GM23248 (cell line): ENCODE results near the gene NANS. TPM values are rescaled to one million over a fixed set of nuclear protein-coding genes. Genes with fewer than 3 reads are reported as not detected.

Experiments used
- DNase-seq: peaks from one replicate; pipeline ENCODE4 v3.0.0-alpha.2; 2015
- H2AFZ ChIP-seq: fragments of 200-600 bp; sonication (generic); 2 replicates; pipeline ENCODE4 v1.6.1; 2016; ENCODE audit warnings: antibody characterized with exemption
- H3F3A ChIP-seq: fragments of 200-600 bp; sonication (generic); 2 replicates; pipeline ENCODE4 v1.6.1; 2016; ENCODE audit warnings: mild to moderate bottlenecking, antibody characterized with exemption, mixed run types; ENCODE audit not compliant: insufficient read depth
- H3K27ac ChIP-seq: fragments of 200-600 bp; sonication (generic); 2 replicates; pipeline ENCODE4 v1.5.1; 2016; ENCODE audit warnings: mild to moderate bottlenecking
- H3K27me3 ChIP-seq: fragments of 200-600 bp; sonication (generic); replicated peaks from 2 replicates; pipeline ENCODE4 v1.6.1; 2016; ENCODE audit warnings: mild to moderate bottlenecking; ENCODE audit not compliant: insufficient read depth
- H3K36me3 ChIP-seq: fragments of 200-600 bp; sonication (generic); 2 replicates; pipeline ENCODE4 v1.6.1; 2016; ENCODE audit warnings: low read depth, mild to moderate bottlenecking
- H3K4me1 ChIP-seq: fragments of 200-600 bp; sonication (generic); 2 replicates; pipeline ENCODE4 v1.6.1; 2016; ENCODE audit warnings: mild to moderate bottlenecking; ENCODE audit not compliant: insufficient read depth
- H3K4me2 ChIP-seq: fragments of 200-600 bp; sonication (generic); one replicate; pipeline ENCODE4 v1.6.1; 2016; ENCODE audit warnings: mild to moderate bottlenecking; ENCODE audit not compliant: unreplicated experiment
- H3K4me3 ChIP-seq: fragments of 200-600 bp; sonication (generic); 2 replicates; pipeline ENCODE4 v1.5.1; 2016; ENCODE audit warnings: mild to moderate bottlenecking
- H3K79me2 ChIP-seq: fragments of 200-600 bp; sonication (generic); 2 replicates; pipeline ENCODE4 v1.6.1; 2016; ENCODE audit warnings: mild to moderate bottlenecking; ENCODE audit not compliant: insufficient read depth
- H3K9ac ChIP-seq: fragments of 200-600 bp; sonication (generic); 2 replicates; pipeline ENCODE4 v1.6.1; 2016; ENCODE audit warnings: mild to moderate bottlenecking
- H3K9me2 ChIP-seq: fragments of 200-600 bp; sonication (generic); 2 replicates; pipeline ENCODE4 v1.6.1; 2016; ENCODE audit warnings: mixed run types, mild to moderate bottlenecking, moderate library complexity; ENCODE audit not compliant: insufficient read depth
- H3K9me3 ChIP-seq: fragments of 200-600 bp; sonication (generic); one replicate; pipeline ENCODE4 v1.6.1; 2017; ENCODE audit warnings: low read depth
- H4K20me1 ChIP-seq: fragments of 200-600 bp; sonication (generic); 2 replicates; pipeline ENCODE4 v1.6.0; 2016; ENCODE audit not compliant: insufficient read depth
- EZH2 ChIP-seq: fragments of 200-600 bp; sonication (generic); IDR thresholded peaks from 2 replicates; pipeline ENCODE4 v1.6.1; 2018; ENCODE audit warnings: antibody characterized with exemption, mild to moderate bottlenecking; ENCODE audit not compliant: insufficient read depth, poor library complexity, severe bottlenecking
- EZH2phosphoT487 ChIP-seq: fragments of 200-600 bp; sonication (generic); IDR thresholded peaks from 2 replicates; pipeline ENCODE4 v1.6.1; 2018; ENCODE audit warnings: antibody characterized with exemption, moderate library complexity, mild to moderate bottlenecking, low read depth; ENCODE audit not compliant: insufficient read depth
- WGBS, 2 experiments: methylation state at CpG; one replicate each; pipeline ENCODE4 v1.1.6; 2015 to 2017; ENCODE audit warnings: low lambda C conversion rate in 2 of 2, low coverage in 1 of 2; ENCODE audit errors: missing lambda C conversion rate in 2 of 2; 5-methylcytosine and 5-hydroxymethylcytosine counted together
- in situ Hi-C: fragments of 300-500 bp; cut with MboI; formaldehyde crosslinking; loops from 2 replicates; pipeline ENCODE4 v1.15.0; 2020
- polyA plus RNA-seq: library from polyadenylated mRNA; unstranded; fragments of >200 nt; fragmentation: Nextera tagmentation; extraction: Ambion mirVana; gene quantifications from 2 replicates; pipeline ENCODE4 v1.2.1, GENCODE V29; 2016
- total RNA-seq: library from RNA; depleted of rRNA; stranded (reverse); fragments of >200 nt; shearing (Covaris generic); gene quantifications from 2 replicates; pipeline ENCODE4 v1.2.3, GENCODE V29; 2014

Gene NANS
- total and polyA plus RNA-seq, 2 experiments from 2014 or later, result 80.8 to 128 TPM

DNA sequence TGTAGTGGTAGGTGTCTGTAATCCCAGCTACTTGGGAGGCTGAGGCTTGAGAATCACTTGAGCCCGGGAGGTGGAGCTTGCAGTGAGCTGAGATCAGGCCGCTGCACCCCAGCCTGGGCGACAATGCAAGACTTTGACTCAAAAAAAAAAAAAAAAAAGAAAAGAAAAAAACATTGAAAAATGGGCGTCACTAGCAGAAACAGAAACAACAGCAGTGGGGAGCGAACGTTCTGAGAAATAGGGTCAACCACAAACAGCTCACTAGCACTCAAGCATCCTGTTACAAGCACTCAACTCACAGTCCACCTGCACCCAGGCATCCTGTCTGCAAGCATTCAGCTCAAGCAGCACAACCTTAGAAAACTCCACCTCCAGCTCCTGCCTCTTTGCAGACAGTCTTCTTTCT lies 45.3 kb downstream of the NANS start:
- H3K4me3 ChIP-seq, result no peak overlapping the region
- no peaks in the 10 kb centered on the region for H3F3A ChIP-seq
- no peak overlapping the region for H3K9ac ChIP-seq
- H3K9me2 ChIP-seq, result no peaks in the 10 kb centered on the region
- DNase-seq, result no peak
- no peaks in the 10 kb centered on the region for H3K4me1 ChIP-seq
- no peak overlapping the region for H3K4me2 ChIP-seq
- no peak overlapping the region for H2AFZ ChIP-seq
- 83 to 84% methylated on average over 6 of the region's 6 CpGs for WGBS, 2 experiments
- in situ Hi-C loops, result no loop called here
- H3K36me3 ChIP-seq, result no peaks in the 10 kb centered on the region
- no peaks in the 10 kb centered on the region for H3K79me2 ChIP-seq
- no peaks in the 10 kb centered on the region for H3K9me3 ChIP-seq
- H4K20me1 ChIP-seq, result no peaks in the 10 kb centered on the region
- H3K27ac ChIP-seq, result no peak overlapping the region
- H3K27me3 ChIP-seq, result no peaks in the 10 kb centered on the region
- TF ChIP-seq EZH2phosphoT487, result no peak
- no peak for TF ChIP-seq EZH2

DNA sequence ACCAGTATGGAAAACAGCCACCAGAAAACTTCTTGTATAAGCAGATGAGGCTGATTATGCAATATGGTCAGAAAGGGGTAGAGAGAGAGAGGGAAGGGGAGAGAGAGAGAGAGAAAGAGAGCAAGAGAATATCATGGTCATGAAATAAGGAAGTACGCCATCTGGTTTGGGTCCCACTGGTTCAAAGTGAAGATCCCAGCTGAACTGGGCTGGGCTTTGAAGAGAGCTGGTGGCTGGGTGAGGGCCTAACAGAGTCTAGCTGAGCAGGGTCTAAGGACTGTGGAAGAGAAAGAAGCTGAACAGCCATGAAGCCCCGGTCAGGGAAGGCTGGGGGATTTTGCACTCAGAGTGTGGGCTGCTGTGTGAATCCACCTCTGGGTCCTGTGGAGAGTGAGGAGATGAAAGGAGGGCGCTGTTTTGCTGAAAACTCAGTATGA lies 47.9 kb downstream of the NANS start:
- H3K27ac ChIP-seq, result no peak overlapping the region
- no peaks in the 10 kb centered on the region for H3F3A ChIP-seq
- H3K4me3 ChIP-seq, result no peak overlapping the region
- H3K36me3 ChIP-seq, result no peaks in the 10 kb centered on the region
- H3K9me3 ChIP-seq, result no peaks in the 10 kb centered on the region
- H3K9me2 ChIP-seq, result no peaks in the 10 kb centered on the region
- in situ Hi-C loops, result no loop called here
- no peak overlapping the region for H2AFZ ChIP-seq
- H3K4me2 ChIP-seq, result no peak overlapping the region
- no peak for TF ChIP-seq EZH2phosphoT487
- TF ChIP-seq EZH2, result no peak
- no peak overlapping the region for H3K9ac ChIP-seq
- H3K79me2 ChIP-seq, result no peaks in the 10 kb centered on the region
- H3K4me1 ChIP-seq, result no peaks in the 10 kb centered on the region
- H3K27me3 ChIP-seq, result no peaks in the 10 kb centered on the region
- H4K20me1 ChIP-seq, result no peaks in the 10 kb centered on the region
- whole genome bisulfite sequencing, 2 experiments, result 70 to 72% methylated on average over 3 of the region's 3 CpGs
- DNase-seq, result no peak

DNA sequence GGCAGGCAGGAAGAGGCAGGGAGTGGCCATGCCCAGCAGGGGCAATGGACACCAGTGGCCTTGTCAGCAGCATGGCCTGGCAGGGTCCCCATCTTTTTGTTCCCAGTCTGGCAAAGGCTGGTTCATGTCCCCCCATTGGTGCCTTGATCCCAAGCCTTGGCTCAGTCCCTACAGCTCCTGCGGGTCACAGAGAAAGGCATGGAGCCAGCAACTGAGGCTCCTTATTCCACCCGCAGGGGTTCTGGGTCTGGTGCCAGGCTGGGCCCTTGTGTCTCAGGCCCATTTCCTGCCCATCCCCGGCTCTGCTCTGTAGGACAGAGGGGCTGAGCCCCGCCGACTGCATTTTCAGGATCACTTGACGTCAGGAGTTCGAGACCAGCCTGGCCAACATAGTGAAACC lies 48.5 kb downstream of the NANS start:
- Histone ChIP-seq H3K79me2 (no peaks in the 10 kb centered on the region), H3K4me3 (no peak overlapping the region), H3K4me2 (no peak overlapping the region), H3K9ac (no peak overlapping the region), H3K4me1 (no peaks in the 10 kb centered on the region), H3F3A (no peaks in the 10 kb centered on the region), H4K20me1 (no peaks in the 10 kb centered on the region), H3K36me3 (no peaks in the 10 kb centered on the region), H3K27ac (no peak overlapping the region), H3K9me2 (no peaks in the 10 kb centered on the region), H3K27me3 (no peaks in the 10 kb centered on the region), H3K9me3 (no peaks in the 10 kb centered on the region), H2AFZ (no peak overlapping the region)
- 92 to 93% methylated on average over 7 of the region's 7 CpGs for WGBS, 2 experiments
- TF ChIP-seq EZH2phosphoT487 (no peak), EZH2 (no peak)
- no peak for DNase-seq
- in situ Hi-C loops, result no loop called here

DNA sequence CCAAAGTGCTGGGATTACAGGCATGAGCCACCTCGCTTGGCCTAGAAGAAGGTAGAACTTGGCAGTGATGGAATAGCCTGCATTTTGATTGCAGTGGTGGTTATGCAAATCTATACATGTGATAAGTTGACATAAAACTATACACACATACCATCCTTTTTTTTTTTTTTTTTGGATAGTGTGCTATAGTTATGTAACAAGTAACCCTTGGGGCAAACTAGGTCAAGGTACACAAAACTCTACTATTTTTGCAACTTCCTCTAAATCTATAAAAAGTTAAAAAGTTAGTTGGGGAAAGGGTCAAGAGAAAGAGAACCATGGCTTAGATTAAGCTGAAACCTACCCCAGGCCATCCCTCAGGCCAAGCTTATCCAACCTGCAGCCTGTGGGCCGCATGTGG lies 51.4 kb downstream of the NANS start:
- H3K27ac ChIP-seq, result no peak overlapping the region
- in situ Hi-C loops, result no loop called here
- no peak overlapping the region for H3K4me2 ChIP-seq
- no peaks in the 10 kb centered on the region for H3K9me2 ChIP-seq
- no peaks in the 10 kb centered on the region for H3K27me3 ChIP-seq
- H3K36me3 ChIP-seq, result no peaks in the 10 kb centered on the region
- H3F3A ChIP-seq, result no peaks in the 10 kb centered on the region
- H3K4me3 ChIP-seq, result no peak overlapping the region
- TF ChIP-seq EZH2, result no peak
- TF ChIP-seq EZH2phosphoT487, result no peak
- no peaks in the 10 kb centered on the region for H3K4me1 ChIP-seq
- no peak overlapping the region for H3K9ac ChIP-seq
- no peaks in the 10 kb centered on the region for H3K9me3 ChIP-seq
- no peak for DNase-seq
- no peaks in the 10 kb centered on the region for H3K79me2 ChIP-seq
- WGBS, 2 experiments, result 93 to 98% methylated on average over 2 of the region's 2 CpGs
- H4K20me1 ChIP-seq, result no peaks in the 10 kb centered on the region
- H2AFZ ChIP-seq, result no peak overlapping the region

DNA sequence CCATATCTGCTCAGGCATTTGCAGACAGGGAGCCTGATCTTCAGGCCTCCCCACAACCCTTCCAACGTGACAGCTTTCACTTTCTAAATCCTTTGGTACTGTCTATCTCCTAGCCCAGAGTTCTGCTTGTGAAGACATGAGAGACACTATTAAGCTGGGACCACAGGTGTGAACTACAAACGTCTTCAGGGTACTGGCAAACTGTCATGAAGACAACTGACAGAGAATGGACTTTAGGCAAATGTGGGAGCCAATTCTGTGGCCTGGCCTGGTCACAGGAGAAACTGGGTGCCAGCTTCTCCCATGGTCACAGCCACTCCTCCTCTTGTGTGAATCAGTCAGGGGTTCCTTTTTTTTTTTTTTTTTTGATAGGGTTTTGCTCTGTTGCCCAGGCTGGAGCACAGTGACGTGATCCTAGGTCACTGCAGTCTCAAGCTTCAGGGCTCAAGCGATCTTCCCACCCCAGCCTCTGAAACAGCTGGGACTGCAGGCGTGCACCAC lies 52.0 kb downstream of the NANS start:
- no peaks in the 10 kb centered on the region for H3K36me3 ChIP-seq
- in situ Hi-C loops, result no loop called here
- H3K9me3 ChIP-seq, result no peaks in the 10 kb centered on the region
- H2AFZ ChIP-seq, result no peak overlapping the region
- no peak overlapping the region for H3K4me3 ChIP-seq
- H3K27me3 ChIP-seq, result no peaks in the 10 kb centered on the region
- no peaks in the 10 kb centered on the region for H3K9me2 ChIP-seq
- no peak overlapping the region for H3K9ac ChIP-seq
- TF ChIP-seq EZH2phosphoT487 (no peak), EZH2 (no peak)
- no peak overlapping the region for H3K4me2 ChIP-seq
- H3K27ac ChIP-seq, result no peak overlapping the region
- WGBS, 2 experiments, result 78 to 80% methylated on average over 5 of the region's 5 CpGs
- DNase-seq, result no peak
- no peaks in the 10 kb centered on the region for H4K20me1 ChIP-seq
- no peaks in the 10 kb centered on the region for H3F3A ChIP-seq
- no peaks in the 10 kb centered on the region for H3K4me1 ChIP-seq
- H3K79me2 ChIP-seq, result no peaks in the 10 kb centered on the region
